NCI-H524 (cell line): ENCODE measurements around the gene ZNF532.
"Not testable (repeated sequence)": the region's sequence is repeated elsewhere in the genome, so short reads cannot be mapped to it uniquely, and the experiment has no call there.

Source experiments
- DNase-seq, 2 experiments: peaks; one replicate each; lab custom pipeline; 2025; lab: John Stamatoyannopoulos, UW

Gene ZNF532

DNA sequence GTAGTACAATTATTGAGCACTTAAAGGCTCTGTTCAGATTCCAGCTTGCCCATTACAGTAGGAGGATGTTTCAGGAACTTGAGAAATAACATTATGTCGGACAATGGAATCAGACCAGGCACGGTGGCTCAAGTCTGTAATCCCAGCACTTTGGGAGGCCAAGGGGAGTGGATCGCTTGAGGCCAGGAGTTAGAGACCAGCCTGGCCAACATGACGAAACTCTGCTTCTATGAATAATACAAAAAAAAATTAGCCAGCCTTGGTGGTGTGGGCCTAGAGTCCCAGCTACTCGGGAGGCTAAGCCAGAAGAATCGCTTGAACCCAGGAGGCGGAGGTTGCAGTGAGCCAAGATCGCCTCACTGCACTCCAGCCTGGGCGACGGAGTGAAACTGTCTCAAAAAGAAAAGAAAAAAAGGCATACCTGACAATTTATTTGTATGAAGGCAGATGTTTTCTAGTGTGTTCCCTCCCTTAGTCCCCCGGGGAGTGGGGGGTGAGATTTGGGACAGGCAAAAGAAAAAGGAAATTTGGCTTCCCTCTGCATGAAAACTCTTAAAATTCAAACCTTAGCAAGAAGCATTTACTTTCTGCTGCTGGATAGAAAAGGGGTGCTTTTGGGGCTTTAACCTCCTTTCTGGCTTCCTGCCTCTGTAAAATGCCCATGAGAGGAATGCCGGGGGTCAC lies 13.7 kb upstream of the ZNF532 start:
- no peak for DNase-seq

DNA sequence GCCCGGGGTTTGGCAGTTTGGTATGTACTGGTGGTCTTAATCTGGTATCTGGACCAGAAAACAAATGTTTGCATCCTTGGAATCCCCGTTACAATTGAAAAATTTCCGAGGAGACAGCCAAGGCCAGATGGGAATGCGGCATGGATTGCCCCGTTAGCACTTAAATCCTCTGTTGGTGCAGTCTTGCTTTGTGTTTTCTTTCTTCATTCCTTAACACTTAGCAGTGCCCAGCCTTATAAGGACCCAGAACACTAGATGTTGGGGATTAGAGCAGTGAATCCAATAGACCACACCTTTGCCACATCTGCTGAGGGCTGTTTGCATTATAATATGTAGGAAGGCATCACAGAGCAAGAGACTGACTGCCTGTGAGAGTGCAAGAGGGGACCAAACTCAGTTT lies 12.8 kb upstream of the ZNF532 start:
- DNase-seq, result peak in 1 of 2 experiments; percentile 59

DNA sequence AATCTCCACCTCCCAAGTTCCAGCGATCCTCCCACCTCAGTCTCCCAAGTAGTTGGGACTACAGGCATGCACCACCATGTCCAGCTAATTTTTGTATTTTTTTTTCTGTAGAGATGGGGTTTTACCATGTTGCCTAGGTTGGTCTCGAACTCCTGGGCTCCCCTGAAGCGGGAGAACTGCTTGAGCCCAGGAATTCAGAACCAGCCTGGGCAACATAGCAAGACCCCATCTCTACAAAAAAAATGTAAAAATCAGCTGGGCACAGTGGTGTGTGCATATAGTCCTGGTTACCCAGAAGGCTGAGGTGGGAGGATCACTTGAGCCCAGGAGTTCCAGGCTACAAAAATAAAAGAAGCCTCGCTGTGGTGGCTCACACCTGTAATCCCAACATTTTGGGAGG lies 12.0 kb upstream of the ZNF532 start:
- DNase-seq, result no peak

DNA sequence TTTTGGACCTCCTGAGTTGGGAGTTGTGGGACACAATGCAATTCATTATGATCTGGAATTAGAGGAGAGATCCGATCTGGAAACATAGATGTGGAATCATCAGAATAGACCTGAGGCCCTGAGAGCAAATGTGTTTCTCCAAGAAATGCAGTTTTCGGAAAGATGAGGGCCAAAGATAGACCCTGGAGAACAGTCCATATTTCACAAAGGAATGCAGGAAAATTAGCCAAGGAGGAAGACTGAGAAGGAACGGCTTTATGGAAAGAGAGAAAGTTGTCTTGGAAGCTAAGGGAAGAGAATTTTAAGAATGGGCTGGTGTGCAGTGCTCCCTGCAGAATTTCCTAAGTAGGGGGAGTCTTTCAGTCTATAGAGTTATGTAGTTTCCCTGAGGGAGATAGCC lies 11.1 kb upstream of the ZNF532 start:
- DNase-seq, result no peak

DNA sequence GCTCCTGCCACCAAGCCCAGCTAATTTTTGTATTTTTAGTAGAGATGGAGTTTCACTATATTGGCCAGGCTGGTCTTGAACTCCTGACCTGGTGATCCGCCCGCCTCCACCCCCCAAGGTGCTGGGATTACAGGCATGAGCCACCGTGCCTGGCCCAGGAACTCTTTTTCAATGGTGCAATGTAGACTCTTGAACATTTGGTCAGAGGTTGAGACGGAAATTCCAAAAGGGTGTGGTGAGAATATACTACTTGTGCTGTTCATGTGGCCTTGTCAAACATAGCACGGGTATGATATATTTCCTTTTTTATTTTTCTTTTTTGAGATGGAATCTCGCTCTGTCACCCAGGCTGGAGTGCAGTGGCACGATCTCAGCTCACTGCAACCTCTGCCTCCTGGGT lies 9.2 kb upstream of the ZNF532 start:
- not testable (repeated sequence) for DNase-seq

DNA sequence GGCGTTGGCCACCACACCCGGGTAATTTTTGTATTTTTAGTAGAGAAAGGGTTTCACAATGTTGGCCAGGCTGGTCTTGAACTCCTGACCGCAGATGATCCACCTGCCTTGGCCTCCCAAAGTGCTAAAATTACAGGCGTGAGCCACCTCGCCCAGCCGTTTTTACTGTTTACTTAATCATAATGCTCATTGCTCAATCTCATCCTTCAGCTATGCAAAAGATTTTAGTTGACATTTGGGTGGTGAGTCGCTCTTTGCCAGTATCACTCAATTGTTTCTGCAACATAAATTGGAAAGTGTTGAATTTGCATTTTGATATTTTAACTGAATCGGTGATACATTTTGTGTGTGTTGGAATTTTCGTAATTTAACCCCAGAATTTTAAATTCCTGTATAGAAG lies 7.8 kb upstream of the ZNF532 start:
- no peak for DNase-seq

DNA sequence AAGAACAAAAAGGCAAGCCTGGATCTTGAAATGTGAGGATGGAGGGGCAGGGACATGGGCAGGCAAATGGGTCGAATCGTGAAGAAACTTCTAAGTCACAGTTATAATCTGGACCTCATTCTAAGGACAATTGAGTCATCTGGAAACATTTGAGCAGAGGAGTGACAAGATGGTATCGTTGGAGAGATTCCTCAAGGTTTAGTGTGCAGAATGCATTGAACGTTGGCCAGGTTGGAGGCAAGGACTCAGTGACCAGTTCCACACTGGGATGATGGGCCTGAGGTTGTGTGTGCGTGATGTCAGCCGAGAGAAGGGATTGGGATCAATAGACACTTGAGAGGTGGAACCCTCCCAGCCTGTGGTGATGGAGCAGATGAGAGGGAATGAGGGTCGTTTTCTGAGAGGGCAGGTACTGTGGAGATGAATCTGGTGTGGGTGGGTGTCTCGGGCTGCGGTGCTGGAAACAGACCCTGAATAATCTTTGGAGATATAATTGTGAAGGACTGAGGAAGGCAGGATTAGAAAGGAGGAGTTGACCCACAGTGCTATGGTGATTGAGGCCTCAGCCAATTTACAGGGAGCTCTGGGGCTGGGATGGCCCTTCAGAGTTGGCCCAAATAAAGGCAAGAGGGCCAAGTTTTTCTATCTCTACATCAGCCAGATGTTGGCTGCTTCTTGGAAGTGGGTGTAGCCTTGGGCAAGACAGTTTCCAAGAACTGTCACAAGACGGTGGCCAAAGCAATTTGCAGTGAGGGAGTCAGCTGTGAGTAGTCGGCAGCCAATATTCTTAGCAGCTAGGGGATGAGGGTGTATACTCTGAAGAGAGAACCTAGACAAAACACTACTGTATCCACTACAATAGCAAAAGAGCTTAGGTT lies 5.8 kb upstream of the ZNF532 start:
- DNase-seq, result no peak

DNA sequence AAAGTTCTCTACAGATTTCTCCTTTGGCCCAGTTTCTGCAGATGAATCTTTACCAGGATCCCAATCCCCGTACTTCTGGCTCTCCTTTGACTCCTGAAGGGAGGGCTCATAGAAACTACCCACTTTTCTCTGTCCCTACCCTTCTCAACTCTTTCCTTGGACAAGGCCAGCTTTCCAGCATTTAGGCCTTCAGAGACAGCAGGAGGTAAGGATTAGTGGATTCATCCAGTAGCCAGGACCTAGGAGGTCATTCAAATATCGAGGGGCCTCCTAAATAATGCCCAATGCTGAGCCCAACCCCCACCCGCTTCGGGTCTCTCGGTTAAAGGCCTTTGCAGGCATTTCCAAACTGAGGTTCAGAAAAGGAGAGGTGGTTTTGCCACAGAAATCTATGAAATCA lies 4.8 kb upstream of the ZNF532 start:
- DNase-seq, result no peak

DNA sequence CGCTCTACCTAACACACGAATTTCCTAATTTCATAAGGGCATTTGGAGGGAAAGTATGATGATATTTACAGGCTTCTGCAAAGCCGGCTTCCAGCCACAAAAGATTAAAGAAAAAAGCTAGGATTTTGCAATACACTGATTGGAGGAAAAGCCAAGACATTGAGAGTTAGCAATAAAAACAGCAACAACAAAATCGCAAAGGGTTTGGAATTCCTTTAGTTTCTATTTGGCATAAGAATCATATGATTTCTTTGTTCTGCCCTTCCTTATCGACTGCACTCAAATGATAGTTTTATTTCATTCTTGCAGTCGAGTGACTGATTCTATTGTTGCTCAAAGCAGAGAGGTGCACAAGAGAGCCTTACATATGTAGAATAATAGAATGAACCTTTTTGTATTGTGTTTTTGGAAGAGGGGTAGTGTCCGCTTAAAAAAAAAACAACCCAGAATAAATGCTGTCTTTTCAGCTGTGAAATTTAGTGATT lies 3.9 kb upstream of the ZNF532 start:
- DNase-seq, result no peak

DNA sequence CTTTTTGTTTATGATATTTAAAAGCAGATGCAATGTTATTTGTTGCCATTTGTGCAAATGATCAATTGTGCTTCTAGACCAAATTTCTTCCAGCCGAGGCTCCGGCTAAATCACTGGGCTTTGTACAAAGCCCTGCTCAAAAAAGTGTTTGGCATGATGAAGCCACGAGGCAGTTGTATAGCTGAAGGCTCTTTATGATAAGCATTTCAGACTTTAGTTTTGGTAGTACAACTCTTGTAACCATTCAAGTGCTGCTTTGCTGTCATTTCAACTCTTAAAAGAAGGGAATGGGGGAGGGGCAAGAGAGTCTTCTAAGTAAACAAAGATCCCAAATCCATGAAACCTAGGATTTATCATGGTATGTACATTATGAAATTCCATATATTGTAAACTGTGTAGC lies 3.3 kb upstream of the ZNF532 start:
- no peak for DNase-seq

DNA sequence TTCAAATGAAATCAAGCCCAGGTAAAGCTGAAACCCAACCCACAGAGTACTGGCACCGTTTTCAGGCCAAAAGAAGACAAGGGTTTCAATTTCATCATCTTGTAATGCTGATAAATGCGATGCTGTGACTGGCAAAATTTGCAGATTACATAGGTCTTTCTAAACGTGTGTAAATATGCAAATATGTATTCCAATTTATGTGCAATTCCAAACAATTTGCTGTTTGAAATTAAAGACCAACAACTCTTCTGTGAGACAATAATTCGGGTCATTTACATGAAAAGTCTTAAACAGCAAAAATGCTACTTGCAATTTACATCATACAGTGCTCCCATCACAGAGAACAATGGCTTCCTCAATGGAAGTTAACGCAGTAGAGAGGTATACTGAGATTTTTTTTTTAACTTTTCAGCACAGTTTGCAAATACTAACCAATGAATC lies 2.8 kb upstream of the ZNF532 start:
- no peak for DNase-seq

DNA sequence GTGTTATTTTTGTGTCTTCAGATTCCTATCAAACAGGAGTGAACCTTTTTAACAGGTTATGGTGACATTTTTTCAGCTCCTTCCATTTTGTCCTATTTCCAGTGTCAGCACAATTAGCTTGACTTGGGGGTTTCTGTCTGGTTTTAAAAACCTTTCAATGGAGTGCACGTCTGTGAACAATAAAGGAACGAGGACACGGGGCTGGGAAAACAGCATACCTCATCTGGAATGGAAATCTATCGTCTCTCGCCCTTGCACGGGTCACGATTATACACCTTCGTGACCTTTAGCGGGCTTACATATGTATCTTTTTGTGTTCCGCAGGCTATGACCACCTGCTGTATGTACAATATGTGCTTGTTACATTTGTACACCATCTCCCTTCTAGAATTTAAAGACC lies 2.3 kb upstream of the ZNF532 start:
- peak in 1 of 2 experiments; percentile 50 for DNase-seq

DNA sequence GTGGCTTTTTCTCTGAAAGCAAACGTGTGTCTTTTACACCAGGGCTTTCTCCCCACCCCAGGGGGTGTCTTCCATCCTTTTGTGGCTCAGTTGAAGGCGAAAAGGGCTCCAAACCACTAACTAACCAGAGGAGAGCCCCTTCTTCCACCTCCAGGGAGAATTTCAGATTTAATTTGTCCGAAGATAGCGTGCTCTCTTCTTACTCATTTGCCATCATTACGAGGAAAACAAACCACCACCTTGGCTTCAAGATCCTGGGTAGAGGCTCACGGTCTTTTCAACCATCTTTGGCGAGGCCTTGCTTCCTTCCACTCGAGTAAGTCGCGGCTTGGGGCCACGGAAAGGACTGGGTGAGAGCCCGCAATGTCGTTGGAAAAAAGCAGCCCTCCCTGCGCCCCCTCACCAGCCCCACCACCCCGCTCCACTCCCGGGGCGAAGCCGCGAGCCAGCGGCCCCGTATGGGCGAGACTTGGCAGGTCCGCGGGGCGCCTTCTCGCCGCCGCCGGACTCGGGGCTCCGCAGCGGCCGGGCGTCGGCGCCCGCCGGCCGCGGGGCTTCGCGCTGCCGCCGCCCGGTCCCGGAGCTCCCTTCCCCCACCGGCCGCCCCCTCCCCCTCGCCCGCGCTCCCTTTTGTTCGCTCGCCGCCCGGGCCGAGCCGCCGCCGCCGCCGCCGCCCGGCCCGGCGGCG lies 1.7 kb upstream of the ZNF532 start:
- peak in 1 of 2 experiments; percentile 50 for DNase-seq

DNA sequence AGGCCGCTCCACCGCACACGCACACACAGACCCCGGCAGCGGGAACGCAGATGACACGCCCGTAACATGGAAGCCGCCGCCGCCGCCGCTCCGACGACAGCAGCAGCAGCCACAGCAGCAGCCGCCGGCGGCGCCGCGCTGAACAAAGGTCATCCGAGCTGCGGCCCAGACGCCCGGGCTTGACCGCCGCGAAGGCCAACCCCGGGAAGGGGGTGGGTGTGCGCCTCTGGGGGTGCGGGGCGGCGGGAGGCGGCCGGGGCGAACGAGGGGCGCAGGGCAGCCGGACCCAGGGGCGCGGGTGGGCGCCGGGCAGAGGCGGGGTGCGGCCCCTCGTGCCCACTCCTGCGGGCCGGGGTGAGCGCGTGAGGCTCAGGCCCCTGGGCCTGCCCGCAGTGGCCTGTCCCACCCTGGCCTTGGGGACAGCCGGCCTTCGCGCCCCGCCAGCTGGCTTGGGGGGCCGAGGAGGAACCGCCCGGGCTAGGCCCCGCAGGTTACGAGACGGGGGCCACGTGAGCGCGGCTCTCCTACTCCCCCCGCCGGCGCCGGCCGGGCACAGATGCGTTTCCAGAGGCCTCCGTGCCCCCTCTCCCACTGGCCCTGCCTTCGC lies 1.0 kb upstream of the ZNF532 start:
- no peak for DNase-seq

DNA sequence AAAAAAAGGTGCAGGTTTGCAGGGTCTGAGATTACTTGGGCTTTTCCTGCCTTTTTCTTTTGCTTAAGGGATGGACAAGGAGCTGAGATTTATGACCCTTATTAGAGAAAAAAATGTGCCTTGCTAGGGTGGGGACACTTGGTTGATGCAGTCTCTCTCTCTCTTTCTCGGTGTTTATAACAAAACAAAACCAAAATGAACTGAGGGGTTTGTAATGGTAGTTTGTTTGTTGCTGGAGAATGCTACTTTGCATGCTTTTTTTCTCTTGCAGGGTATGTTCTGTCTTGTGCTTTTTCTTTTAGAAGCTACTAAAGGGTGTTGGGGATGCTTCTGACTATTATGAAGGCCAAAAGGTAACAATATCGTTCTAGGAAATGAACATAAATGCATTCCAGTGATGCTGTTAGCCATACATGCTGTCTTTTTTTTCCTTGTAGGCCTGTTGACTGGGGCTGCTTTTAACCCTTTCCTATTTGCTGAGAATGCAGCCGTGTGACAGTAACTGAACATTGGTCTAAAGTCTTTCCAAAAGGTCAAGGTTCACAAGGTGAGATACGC lies 435 bp downstream of the ZNF532 start:
- DNase-seq, result no peak

DNA sequence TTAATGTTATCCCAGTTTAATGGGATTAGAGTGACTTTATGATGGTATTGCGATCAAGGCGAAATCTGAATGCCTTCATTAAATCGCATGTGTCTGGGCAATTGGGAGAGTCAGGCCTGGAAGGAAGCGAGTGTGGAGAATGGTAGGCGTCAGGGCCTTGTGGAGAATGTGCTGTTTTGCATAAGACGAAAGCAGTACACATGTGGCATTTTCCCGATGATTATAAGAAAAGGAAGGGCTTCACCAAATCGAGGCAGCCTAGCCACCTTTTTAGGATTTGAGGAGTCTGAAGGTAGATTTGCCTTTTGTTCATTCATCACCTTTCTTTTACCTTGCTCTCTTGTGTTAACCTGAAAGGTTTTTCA lies 1.0 kb downstream of the ZNF532 start:
- no peak for DNase-seq

DNA sequence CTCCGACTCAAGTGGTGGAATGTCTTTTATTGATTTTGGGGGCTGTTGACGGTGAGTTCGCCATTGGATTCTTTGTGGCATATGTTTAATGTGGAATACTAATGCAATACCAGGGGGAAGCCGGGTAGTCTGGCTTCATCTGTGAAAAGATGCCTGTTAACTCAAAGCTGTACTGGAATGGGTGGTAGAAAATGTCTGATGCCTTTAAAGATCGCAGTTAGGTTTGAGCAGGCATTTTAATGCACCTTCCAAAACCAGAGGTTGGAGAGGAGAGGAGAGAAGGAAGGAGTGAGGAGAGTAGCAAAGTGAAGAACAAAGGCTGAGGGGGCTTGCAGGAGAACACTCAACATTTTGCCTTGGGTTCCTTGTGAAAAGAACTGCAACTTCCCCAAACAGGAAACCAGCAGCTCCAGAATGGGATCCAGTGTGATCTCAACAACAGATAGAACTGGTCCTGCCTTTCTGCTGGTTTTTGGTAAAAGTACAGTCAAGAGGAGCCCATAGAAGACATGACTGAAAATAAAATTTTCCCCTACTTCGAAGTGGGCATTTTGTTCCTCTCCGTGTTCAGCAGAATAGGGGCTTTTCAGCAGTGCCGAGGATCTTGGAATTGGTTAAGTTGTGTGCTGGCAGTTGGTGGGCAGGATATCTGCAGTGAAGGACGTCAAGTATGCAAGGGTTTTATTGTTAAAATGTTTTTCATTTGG lies 1.5 kb downstream of the ZNF532 start:
- DNase-seq, result no peak

DNA sequence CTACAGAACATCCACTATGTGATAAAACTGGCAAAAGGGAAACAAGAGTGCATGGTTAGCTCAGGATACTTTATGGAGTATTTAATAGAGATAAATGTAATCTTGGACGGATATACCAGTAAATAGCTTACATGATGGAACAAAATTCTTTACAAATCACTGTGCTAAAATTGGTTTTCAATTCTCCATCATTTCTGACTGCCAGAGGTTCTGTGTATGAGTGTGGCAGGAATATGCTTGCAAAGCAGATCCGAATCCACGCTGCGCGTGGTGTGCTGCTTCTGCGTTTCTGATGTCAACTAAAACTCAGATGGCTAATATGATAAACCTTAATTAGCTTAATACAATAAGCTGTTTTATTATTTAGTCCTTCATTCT lies 2.1 kb downstream of the ZNF532 start:
- DNase-seq, result no peak

DNA sequence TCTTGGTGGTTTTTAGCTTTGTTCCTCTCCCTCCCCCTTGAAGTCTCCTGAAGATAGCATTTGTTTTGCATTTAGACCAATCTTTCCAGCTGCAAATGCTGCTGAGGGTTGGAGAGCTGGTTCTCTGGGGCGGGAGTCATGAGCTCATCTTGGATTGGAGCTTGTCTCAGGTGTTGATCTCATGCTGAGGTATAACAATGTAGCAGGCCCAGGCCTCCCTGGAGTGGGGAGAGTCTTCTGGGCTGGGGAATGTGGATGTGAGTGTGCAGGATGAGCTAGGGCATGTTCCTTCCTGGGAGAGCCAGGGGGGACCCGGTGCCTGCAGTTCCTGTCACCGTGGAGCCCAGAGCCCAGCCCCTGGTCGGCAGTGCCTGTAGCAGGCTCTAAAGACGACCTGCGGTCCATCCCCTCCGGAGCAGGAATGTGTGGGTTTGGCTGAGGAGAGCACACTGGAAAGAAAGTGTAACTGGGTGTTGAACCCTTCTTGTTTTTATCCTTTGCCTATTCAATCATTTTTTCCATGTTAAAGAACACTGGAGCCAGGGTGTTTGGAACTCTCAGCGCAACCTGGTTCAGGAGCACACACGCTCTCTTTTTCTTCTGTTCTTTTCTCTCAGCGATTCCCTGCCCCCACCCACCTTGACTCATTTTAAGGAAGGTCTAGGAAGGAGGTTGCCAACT lies 2.7 kb downstream of the ZNF532 start:
- no peak for DNase-seq

DNA sequence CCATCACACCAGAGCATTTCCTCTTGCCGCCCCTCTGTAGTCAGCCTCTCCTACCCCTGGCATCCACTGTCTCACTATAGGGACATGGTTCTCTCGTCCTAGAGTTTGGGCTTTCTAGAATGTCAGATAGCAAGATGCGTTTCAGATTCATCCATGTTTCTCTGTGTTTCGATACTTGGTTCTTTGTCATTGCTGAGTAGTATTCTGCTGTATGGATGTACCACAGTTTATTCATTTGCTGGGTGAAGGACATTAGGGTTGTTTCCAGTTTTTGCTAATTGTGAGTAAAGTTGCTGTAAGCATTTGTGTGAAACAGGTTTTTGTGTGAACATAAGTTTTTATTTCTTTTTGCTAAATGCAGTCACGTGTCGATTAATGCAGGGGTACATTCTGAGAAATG lies 3.8 kb downstream of the ZNF532 start:
- no peak for DNase-seq

DNA sequence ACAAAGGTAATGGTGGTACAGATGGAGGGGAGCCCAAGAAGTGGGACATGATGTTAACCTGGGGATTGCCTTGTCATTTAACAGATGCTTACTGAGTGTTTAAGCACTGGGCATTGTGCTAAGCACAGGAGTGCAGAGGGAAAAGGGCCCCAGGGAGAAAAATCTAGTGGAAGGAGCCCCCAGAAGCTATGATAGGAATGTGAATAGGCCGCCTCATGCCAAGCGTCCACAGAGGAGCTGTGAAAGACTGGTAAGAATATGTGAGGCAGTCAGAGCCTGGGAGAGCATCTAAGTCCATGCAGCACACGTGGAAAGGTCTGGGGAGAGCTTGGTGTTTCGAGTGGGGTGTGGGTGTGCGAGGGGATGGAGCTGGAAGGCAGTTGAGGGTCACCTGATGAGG lies 5.5 kb downstream of the ZNF532 start:
- DNase-seq, result peak in 1 of 2 experiments; percentile 6
